Endometrial microvascular endothelial cells (primary cell): Measurements from ENCODE around the gene DNAH2. TPM values are rescaled to one million over a fixed set of nuclear protein-coding genes. Genes with fewer than 3 reads are reported as not detected.

Experiments
- in situ Hi-C: cut with HindIII; loops from 2 replicates; pipeline ENCODE4 v1.10.0; 2017; ENCODE audit warnings: low sequenced_read_pairs, low pct_unique_long_range_greater_than_20kb; ENCODE audit errors: inconsistent ontology term
- total RNA-seq: library from RNA; depleted of rRNA; stranded (reverse); fragments of >200 nt; gene quantifications from one replicate; pipeline ENCODE4 v1.2.3, GENCODE V29; 2015; ENCODE audit errors: inconsistent ontology term

DNAH2 gene
- total RNA-seq, 1 donor from 2014 or later: 1.1 TPM

- in situ Hi-C loops: no loop called here
Measured at GRCh38 chr17:7755095-7755890, 37.7 kb downstream of the DNAH2 start.

GRCh38 chr17:7756968-7757367 lies 39.4 kb downstream of the DNAH2 start:
- in situ Hi-C loops: no loop called here

GRCh38 chr17:7763919-7764318 lies 46.4 kb downstream of the DNAH2 start:
- in situ Hi-C loops: no loop called here

- in situ Hi-C loops: no loop called here
Measured at GRCh38 chr17:7767004-7767403, 49.5 kb downstream of the DNAH2 start.

GRCh38 chr17:7767405-7768021 lies 50.0 kb downstream of the DNAH2 start:
- in situ Hi-C loops: no loop called here

GRCh38 chr17:7769854-7770253 lies 52.3 kb downstream of the DNAH2 start:
- in situ Hi-C loops: no loop called here

GRCh38 chr17:7774055-7774521 lies 56.5 kb downstream of the DNAH2 start:
- in situ Hi-C loops: no loop called here

GRCh38 chr17:7775051-7775450 lies 57.5 kb downstream of the DNAH2 start:
- in situ Hi-C loops: no loop called here

GRCh38 chr17:7777017-7777416 lies 59.5 kb downstream of the DNAH2 start:
- in situ Hi-C loops: no loop called here

GRCh38 chr17:7780736-7781135 lies 63.2 kb downstream of the DNAH2 start:
- in situ Hi-C loops: no loop called here

- in situ Hi-C loops: no loop called here
Measured at GRCh38 chr17:7781429-7781828, 63.9 kb downstream of the DNAH2 start.

GRCh38 chr17:7782240-7782639 lies 64.7 kb downstream of the DNAH2 start:
- in situ Hi-C loops: no loop called here

- in situ Hi-C loops: no loop called here
Measured at GRCh38 chr17:7786866-7787265, 69.3 kb downstream of the DNAH2 start.

- in situ Hi-C loops: no loop called here
Measured at GRCh38 chr17:7789131-7789530, 71.6 kb downstream of the DNAH2 start.

- in situ Hi-C loops: no loop called here
Measured at GRCh38 chr17:7790150-7790549, 72.6 kb downstream of the DNAH2 start.

GRCh38 chr17:7792611-7793010 lies 75.1 kb downstream of the DNAH2 start:
- in situ Hi-C loops: no loop called here

- in situ Hi-C loops: no loop called here
Measured at GRCh38 chr17:7794075-7794663, 76.6 kb downstream of the DNAH2 start.

- in situ Hi-C loops: no loop called here
Measured at GRCh38 chr17:7797976-7798375, 80.4 kb downstream of the DNAH2 start.

- in situ Hi-C loops: no loop called here
Measured at GRCh38 chr17:7798839-7799238, 81.3 kb downstream of the DNAH2 start.

GRCh38 chr17:7803981-7804380 lies 86.4 kb downstream of the DNAH2 start:
- in situ Hi-C loops: no loop called here
